Measurements from ENCODE around the gene ZNF785.

ZNF785 gene

GRCh38 chr16:30609926-30610839 is 24.7 kb upstream of the ZNF785 start, which contains the start of gene ZNF689:
Gene ZNF689 (minus strand): TSS chr16:30610389. CDS start chr16:30610041, 348 bp downstream.
- peak; percentile 97 for DNase-seq (ENCODE audit: extremely low read depth, low read depth)
- TF ChIP-seq, protein P1, sequence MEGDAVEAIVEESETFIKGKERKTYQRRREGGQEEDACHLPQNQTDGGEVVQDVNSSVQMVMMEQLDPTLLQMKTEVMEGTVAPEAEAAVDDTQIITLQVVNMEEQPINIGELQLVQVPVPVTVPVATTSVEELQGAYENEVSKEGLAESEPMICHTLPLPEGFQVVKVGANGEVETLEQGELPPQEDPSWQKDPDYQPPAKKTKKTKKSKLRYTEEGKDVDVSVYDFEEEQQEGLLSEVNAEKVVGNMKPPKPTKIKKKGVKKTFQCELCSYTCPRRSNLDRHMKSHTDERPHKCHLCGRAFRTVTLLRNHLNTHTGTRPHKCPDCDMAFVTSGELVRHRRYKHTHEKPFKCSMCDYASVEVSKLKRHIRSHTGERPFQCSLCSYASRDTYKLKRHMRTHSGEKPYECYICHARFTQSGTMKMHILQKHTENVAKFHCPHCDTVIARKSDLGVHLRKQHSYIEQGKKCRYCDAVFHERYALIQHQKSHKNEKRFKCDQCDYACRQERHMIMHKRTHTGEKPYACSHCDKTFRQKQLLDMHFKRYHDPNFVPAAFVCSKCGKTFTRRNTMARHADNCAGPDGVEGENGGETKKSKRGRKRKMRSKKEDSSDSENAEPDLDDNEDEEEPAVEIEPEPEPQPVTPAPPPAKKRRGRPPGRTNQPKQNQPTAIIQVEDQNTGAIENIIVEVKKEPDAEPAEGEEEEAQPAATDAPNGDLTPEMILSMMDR (IDR thresholded peaks at IDR 0.05; ENCODE audit: low read depth, low read length, missing control alignments) = no peak
- H3K4me3 ChIP-seq (replicated peaks; ENCODE audit: low read depth, low read length) = peak within 1 kb of the TSS; percentile 87

DNA sequence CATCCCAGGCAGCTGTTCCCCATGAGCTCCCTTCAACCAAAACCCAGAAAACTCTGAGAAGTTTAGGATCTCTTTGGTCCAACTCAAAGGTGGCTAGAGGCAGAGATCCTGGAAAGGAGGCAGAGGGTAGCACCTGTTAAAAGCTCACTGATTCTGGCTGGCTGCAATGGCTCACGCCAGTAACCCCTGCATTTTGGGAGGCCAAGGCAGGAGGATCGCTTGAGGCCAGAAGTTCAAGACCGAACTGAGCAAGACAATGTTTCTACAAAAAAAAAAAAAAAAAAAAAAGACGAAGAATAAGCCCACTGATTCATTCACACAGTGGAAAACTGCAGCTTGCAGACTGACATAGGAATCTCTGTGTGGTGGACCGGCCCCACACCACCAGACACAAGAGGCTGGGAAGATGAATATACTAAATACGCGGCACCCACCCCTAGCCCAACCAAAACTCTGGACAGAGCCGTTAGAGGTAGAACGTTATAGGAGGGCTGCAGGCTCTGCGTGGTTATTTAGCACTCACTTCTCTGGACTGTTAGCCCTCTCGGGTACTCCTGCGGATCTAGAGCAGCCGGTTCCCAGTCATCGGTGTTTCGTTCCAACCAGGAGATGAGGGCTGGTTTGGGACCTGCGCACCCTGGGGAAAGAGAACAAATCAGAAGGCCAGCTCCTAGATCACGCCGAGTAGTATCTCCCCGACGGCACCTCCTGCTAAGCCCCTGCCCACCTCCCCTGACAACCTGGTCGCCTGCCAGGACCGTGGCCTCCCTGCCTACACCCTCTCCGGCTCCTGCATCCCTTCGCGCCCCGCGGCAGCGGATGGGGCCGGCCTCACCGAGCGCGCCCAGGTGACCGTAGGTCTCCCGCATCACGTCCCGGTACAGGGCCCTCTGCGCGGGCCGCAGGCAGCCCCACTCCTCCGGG is 23.8 kb upstream of the ZNF785 start:
- peak overlapping the region; percentile 87 for H3K4me3 ChIP-seq (replicated peaks; ENCODE audit: low read depth, low read length)
- DNase-seq (ENCODE audit: extremely low read depth, low read depth) = no peak
- TF ChIP-seq, protein P1 (IDR thresholded peaks at IDR 0.05; ENCODE audit: low read depth, low read length, missing control alignments) = no peak

GRCh38 chr16:30606004-30606403 is 20.5 kb upstream of the ZNF785 start:
- TF ChIP-seq, protein P1 (IDR thresholded peaks at IDR 0.05; ENCODE audit: low read depth, low read length, missing control alignments) = no peak
- no peak for DNase-seq (ENCODE audit: extremely low read depth, low read depth)
- H3K4me3 ChIP-seq (replicated peaks; ENCODE audit: low read depth, low read length) = no peak overlapping the region

GRCh38 chr16:30605158-30605557 is 19.7 kb upstream of the ZNF785 start:
- H3K4me3 ChIP-seq (replicated peaks; ENCODE audit: low read depth, low read length) = no peak overlapping the region
- DNase-seq (ENCODE audit: extremely low read depth, low read depth) = no peak
- TF ChIP-seq, protein P1 (IDR thresholded peaks at IDR 0.05; ENCODE audit: low read depth, low read length, missing control alignments) = no peak

GRCh38 chr16:30604316-30604947 is 18.9 kb upstream of the ZNF785 start:
- DNase-seq (ENCODE audit: extremely low read depth, low read depth) = no peak
- H3K4me3 ChIP-seq (replicated peaks; ENCODE audit: low read depth, low read length) = no peak overlapping the region
- TF ChIP-seq, protein P1 (IDR thresholded peaks at IDR 0.05; ENCODE audit: low read depth, low read length, missing control alignments) = no peak

DNA sequence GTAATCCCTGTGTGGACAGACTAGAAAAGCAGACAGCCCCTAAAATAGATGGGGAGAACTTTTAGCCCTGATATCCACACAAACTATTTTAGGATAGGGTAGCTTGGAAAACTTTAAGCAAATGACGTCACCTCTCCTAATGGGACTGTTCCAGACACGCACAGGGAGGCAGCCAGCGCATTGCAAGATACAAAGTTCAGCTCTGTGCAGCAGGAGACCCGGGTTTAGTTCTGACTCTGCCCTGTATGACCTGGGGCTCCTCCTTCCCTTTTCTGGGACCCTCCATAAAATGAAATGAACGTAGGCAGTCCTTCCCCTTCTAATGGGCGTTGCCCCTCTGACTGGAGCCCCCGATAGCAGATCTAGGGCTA is 18.4 kb upstream of the ZNF785 start:
- no peak for DNase-seq (ENCODE audit: extremely low read depth, low read depth)
- TF ChIP-seq, protein P1 (IDR thresholded peaks at IDR 0.05; ENCODE audit: low read depth, low read length, missing control alignments) = no peak
- H3K4me3 ChIP-seq (replicated peaks; ENCODE audit: low read depth, low read length) = no peak overlapping the region

All from HFF-Myc (cell line).